ENCODE results near the gene LTK. TPM values are rescaled to one million over a fixed set of nuclear protein-coding genes. Genes with fewer than 3 reads are reported as not detected.

Gene LTK
- total RNA-seq = 0.33 and 1.4 TPM in 2 replicates

DNA sequence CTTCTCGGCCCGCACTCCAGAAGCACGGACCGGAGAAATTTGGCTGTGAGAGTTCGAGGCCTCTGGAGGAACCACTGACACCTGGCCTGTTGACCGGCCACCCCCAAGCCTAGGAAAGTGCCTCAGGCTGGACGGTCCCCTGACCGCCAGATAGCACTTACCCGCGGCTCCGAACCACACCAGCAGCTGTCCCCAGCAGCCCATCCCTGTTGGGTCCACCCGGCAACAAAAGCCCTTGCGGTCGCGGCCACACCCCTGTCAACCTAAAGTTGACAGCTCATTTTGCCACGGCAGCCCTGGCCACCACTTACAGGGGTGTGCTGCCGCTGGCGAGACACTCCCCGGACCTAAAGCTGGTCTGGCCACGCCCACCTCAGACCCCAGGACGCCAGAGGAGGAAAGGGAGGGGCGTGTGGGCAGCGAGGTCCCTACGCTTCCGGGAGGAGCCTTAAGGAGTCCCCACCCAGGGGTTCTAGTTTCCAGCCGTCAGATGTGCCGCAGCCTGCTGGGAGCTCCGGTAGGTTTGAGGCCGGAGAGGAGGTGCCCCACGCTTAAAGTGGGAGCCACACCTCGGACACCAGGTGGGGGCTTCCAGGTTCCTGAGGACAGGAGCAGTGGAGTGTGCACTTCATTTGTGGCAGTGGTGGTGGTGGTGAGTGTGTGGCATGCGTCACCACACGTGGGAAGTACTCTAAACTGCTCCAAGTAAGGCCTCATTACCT, at the start of gene LTK:
Gene LTK, minus strand, starts transcription at position 322 of the 722 bp plus-strand sequence. Its CDS starts 118 bp downstream, at position 204.

DNA sequence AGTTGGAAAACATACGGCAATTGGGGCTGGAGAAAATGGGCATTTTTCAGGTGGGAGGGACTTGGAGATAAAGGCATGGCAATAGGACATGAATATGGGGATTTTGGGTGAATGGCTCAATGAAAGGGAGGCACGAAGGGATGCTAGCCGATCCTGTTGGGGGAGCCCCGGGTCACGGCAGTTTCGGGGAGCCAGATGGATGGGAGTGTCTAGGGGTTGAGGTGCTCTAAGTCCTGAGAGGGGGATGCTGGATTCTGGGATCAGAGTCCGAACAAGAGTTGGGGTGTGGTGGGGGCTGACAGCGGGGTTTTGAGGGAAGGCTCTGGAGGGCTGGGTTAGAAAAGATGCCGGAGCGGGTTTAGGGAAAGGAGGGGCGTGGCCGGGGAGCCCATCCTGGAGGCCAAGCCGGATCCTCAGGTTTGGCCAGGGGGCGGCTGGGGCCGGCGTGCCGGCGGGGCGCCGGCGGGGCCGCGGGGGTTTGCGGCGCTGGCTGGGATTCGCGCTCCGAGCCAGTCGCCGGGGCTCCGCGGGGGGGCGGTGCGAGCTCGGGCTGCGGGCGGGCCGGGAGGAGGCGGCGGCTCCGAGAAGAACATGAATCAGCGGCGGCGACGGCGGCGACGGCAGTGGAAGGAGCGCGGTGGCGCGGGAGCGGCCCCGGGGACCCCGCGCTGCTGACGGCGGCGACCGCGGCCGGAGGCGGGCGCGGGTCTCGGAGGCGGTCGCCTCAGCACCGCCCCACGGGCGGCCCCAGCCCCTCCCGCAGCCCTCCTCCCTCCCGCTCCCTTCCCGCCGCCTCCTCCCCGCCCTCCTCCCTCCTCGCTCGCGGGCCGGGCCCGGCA, 45.0 kb upstream of the LTK start, which contains the start of gene TYRO3:
Gene TYRO3, plus strand, starts transcription at position 813 of the 839 bp plus-strand sequence. CDS start 46 bp downstream, outside the sequence.

DNA sequence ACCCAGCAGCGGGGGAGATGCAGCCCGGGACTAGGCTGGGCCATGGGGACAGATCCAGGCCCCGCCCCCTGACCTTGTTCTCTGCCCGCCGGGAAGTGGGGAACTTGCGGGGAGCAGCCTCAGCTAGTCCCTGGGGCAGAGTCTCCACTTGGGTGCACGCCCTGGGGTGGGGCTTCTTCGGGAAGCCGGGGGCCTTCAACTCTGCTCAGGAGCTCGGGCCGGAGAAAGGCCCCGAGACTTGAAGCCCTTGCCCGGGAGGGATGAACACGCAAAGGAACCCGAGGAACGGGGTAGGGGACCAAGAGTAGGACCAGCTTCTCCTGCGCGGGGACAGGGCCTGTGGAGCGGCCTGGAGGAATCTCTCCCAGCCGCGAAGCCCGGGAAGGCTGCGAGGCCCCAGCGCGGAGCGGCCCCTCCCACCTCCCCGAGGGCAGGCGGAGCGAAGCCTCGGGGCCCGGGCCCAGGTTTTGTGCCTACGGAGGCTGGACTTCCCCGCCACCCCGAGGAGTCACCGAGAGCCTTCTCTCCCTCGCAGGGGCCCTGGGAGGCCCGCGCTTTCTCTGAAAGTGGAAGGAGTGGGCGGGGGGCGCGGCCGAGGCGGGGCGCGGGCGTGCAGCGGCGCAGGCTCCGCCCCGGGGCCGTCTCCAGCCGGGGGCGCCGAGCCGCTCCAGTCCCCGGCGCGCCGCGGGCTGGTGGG, 20.3 kb downstream of the LTK start, which contains the start of gene ITPKA:
Gene ITPKA, plus strand, starts transcription at position 670 of the 697 bp plus-strand sequence. CDS start 54 bp downstream, outside the sequence.

Other genes with a start within 250 kb of the LTK start
- 1.8 and 27.9 TPM in 2 replicates for gene OIP5, start 181.2 kb downstream of the LTK start, total RNA-seq
- gene NUSAP1, start 180.9 kb downstream of the LTK start, total RNA-seq = 9.6 and 118 TPM in 2 replicates
- gene NDUFAF1, start 111.3 kb downstream of the LTK start, total RNA-seq = 11.5 and 13.9 TPM in 2 replicates
- gene RTF1, start 96.7 kb downstream of the LTK start, total RNA-seq = 14.3 and 15.0 TPM in 2 replicates
- 5.4 and 8.4 TPM in 2 replicates for gene ITPKA, start 20.0 kb downstream of the LTK start, total RNA-seq
- gene RPAP1, start 30.4 kb upstream of the LTK start, total RNA-seq = 20.7 and 28.4 TPM in 2 replicates
- gene TYRO3, start 45.4 kb upstream of the LTK start, total RNA-seq = 11.7 and 13.1 TPM in 2 replicates
- 11.6 and 15.8 TPM in 2 replicates for gene MGA, start 146.6 kb upstream of the LTK start, total RNA-seq